NCI-H69 (cell line): Measurements from ENCODE around the gene RBM26.
"Not testable (repeated sequence)": the region's sequence is repeated elsewhere in the genome, so short reads cannot be mapped to it uniquely, and the experiment has no call there.

Experiments
- DNase-seq: peaks from one replicate; lab custom pipeline; 2025; lab: John Stamatoyannopoulos, UW

RBM26 gene

GRCh38 chr13:79318664-79319063, 87.4 kb downstream of the RBM26 start:
- DNase-seq: no peak

GRCh38 chr13:79317856-79318255, 88.2 kb downstream of the RBM26 start:
- DNase-seq: no peak

GRCh38 chr13:79314652-79315051, 91.4 kb downstream of the RBM26 start:
- no peak for DNase-seq

- no peak for DNase-seq
Measured at GRCh38 chr13:79312340-79312855, 93.7 kb downstream of the RBM26 start.

- DNase-seq: no peak
Measured at GRCh38 chr13:79311386-79311785, 94.7 kb downstream of the RBM26 start.

GRCh38 chr13:79309690-79310089, 96.4 kb downstream of the RBM26 start:
- no peak for DNase-seq

- no peak for DNase-seq
Measured at GRCh38 chr13:79307866-79308298, 98.2 kb downstream of the RBM26 start.

GRCh38 chr13:79307433-79307861, 98.6 kb downstream of the RBM26 start:
- no peak for DNase-seq

- DNase-seq: no peak
Measured at GRCh38 chr13:79306650-79307049, 99.4 kb downstream of the RBM26 start.

GRCh38 chr13:79297128-79297527, 108.9 kb downstream of the RBM26 start:
- DNase-seq: no peak

- DNase-seq: no peak
Measured at GRCh38 chr13:79295906-79296706, 109.9 kb downstream of the RBM26 start.

GRCh38 chr13:79290595-79291244, 115.3 kb downstream of the RBM26 start:
- no peak for DNase-seq

- no peak for DNase-seq
Measured at GRCh38 chr13:79289571-79289970, 116.5 kb downstream of the RBM26 start.

- no peak for DNase-seq
Measured at GRCh38 chr13:79287939-79288795, 117.9 kb downstream of the RBM26 start.

GRCh38 chr13:79285159-79285558, 120.9 kb downstream of the RBM26 start:
- no peak for DNase-seq

- DNase-seq: no peak
Measured at GRCh38 chr13:79283742-79284141, 122.3 kb downstream of the RBM26 start.

- DNase-seq: no peak
Measured at GRCh38 chr13:79282976-79283375, 123.1 kb downstream of the RBM26 start.

GRCh38 chr13:79282508-79282907, 123.5 kb downstream of the RBM26 start:
- no peak for DNase-seq

- DNase-seq: peak; percentile 72
Measured at GRCh38 chr13:79281339-79281747, 124.7 kb downstream of the RBM26 start.

- not testable (repeated sequence) for DNase-seq
Measured at GRCh38 chr13:79279735-79280134, 126.3 kb downstream of the RBM26 start.

- DNase-seq: no peak
Measured at GRCh38 chr13:79273045-79273444, 133.0 kb downstream of the RBM26 start.

GRCh38 chr13:79271616-79272015, 134.4 kb downstream of the RBM26 start:
- DNase-seq: no peak
